ENCODE measurements around the gene PHLPP2. TPM values are rescaled to one million over a fixed set of nuclear protein-coding genes. Genes with fewer than 3 reads are reported as not detected.

Gene PHLPP2
- total RNA-seq, 1 experiment from 2014 or later = 13.1 TPM

GRCh38 chr16:71708696-71709095, 15.8 kb downstream of the PHLPP2 start:
- no peak for ATAC-seq
- TF ChIP-seq CTCF (IDR thresholded peaks at IDR 0.05) (no peak), TCF7L2 (IDR thresholded peaks at IDR 0.05; ENCODE audit: low read depth, low read length) (no peak), SIN3A (IDR thresholded peaks at IDR 0.05; ENCODE audit: borderline replicate concordance, insufficient read depth, low read depth, low read length) (no peak), POLR2AphosphoS5 (IDR thresholded peaks at IDR 0.05; ENCODE audit: low read depth, low read length) (no peak)
- TF ChIP-seq, protein P1, sequence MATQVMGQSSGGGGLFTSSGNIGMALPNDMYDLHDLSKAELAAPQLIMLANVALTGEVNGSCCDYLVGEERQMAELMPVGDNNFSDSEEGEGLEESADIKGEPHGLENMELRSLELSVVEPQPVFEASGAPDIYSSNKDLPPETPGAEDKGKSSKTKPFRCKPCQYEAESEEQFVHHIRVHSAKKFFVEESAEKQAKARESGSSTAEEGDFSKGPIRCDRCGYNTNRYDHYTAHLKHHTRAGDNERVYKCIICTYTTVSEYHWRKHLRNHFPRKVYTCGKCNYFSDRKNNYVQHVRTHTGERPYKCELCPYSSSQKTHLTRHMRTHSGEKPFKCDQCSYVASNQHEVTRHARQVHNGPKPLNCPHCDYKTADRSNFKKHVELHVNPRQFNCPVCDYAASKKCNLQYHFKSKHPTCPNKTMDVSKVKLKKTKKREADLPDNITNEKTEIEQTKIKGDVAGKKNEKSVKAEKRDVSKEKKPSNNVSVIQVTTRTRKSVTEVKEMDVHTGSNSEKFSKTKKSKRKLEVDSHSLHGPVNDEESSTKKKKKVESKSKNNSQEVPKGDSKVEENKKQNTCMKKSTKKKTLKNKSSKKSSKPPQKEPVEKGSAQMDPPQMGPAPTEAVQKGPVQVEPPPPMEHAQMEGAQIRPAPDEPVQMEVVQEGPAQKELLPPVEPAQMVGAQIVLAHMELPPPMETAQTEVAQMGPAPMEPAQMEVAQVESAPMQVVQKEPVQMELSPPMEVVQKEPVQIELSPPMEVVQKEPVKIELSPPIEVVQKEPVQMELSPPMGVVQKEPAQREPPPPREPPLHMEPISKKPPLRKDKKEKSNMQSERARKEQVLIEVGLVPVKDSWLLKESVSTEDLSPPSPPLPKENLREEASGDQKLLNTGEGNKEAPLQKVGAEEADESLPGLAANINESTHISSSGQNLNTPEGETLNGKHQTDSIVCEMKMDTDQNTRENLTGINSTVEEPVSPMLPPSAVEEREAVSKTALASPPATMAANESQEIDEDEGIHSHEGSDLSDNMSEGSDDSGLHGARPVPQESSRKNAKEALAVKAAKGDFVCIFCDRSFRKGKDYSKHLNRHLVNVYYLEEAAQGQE (IDR thresholded peaks at IDR 0.05; ENCODE audit: insufficient read depth in 1 of 2, low read depth in 2 of 2, low read length in 1 of 2) = no peak
- Histone ChIP-seq H3K9me3 (ENCODE audit: control insufficient read depth, insufficient read depth, low read depth, low read length) (no peaks in the 10 kb centered on the region), H3K27ac (ENCODE audit: low read length) (no peak overlapping the region), H3K4me1 (ENCODE audit: control insufficient read depth, insufficient read depth, low read length) (peaks cover 25% of the 10 kb centered on the region), H3K4me3 (ENCODE audit: low read depth in 2 of 2, low read length in 2 of 2) (no peak overlapping the region), H3K36me3 (ENCODE audit: control insufficient read depth, insufficient read depth, low read length) (peaks cover 4% of the 10 kb centered on the region; the same call in 1 of the 2 replicates), H3K27me3 (ENCODE audit: control insufficient read depth, insufficient read depth, low read length) (no peaks in the 10 kb centered on the region)
- ChIA-PET CTCF (no interaction called here), POLR2A (no interaction called here)
- DNase-seq (ENCODE audit: low read depth, low spot score) = no peak
- intact Hi-C loops (cut with micrococcal nuclease; ENCODE audit: unreplicated experiment) (no loop called here), in situ Hi-C loops (cut with HindIII; ENCODE audit: low pct_unique_long_range_greater_than_20kb, low sequenced_read_pairs) (no loop called here)
- BruUV-seq (replicated peaks) = no TSS peak

DNA sequence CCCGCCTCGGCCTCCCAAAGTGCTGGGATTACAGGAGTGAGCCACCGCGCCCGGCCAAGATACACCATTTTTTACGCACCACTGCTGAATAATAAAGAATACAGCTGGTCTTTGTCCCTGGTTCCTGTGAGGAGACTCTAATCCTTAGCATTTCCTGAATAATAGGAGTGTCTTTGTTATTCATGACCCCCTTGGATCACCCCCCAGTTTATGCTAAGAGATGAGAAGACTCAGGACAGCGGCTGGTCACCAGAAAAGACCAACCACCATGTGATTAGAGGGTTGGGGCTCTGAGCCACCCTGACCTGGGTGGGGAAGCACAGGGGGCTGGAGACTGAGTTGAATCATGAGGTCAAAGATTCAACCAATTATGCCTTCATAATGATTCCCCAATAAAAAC, 17.3 kb downstream of the PHLPP2 start:
- no peak overlapping the region for H3K27ac ChIP-seq (ENCODE audit: low read length)
- POLR2A ChIA-PET = no interaction called here

More for the DNA sequence above, 17.3 kb downstream of the PHLPP2 start:
- ATAC-seq (no peak), DNase-seq (ENCODE audit: low read depth, low spot score) (no peak)
- in situ Hi-C loops (cut with HindIII; ENCODE audit: low pct_unique_long_range_greater_than_20kb, low sequenced_read_pairs) = no loop called here
- Histone ChIP-seq H3K27me3 (ENCODE audit: control insufficient read depth, insufficient read depth, low read length) (no peaks in the 10 kb centered on the region), H3K9me3 (ENCODE audit: control insufficient read depth, insufficient read depth, low read depth, low read length) (no peaks in the 10 kb centered on the region), H3K4me1 (ENCODE audit: control insufficient read depth, insufficient read depth, low read length) (peaks cover 23% of the 10 kb centered on the region), H3K36me3 (ENCODE audit: control insufficient read depth, insufficient read depth, low read length) (no peaks in the 10 kb centered on the region; the same call in 1 of the 2 replicates), H3K4me3 (ENCODE audit: low read depth in 2 of 2, low read length in 2 of 2) (no peak overlapping the region)
- BruUV-seq (replicated peaks) = no TSS peak
- intact Hi-C loops (cut with micrococcal nuclease; ENCODE audit: unreplicated experiment) = no loop called here
- CTCF ChIA-PET = interaction anchor here (0.7 kb wide), 1 partner anchor 88 kb away, joined by 5 read pairs; no protein-coding TSS in a partner anchor
- TF ChIP-seq POLR2AphosphoS5 (IDR thresholded peaks at IDR 0.05; ENCODE audit: low read depth, low read length) (no peak), TCF7L2 (IDR thresholded peaks at IDR 0.05; ENCODE audit: low read depth, low read length) (no peak), SIN3A (IDR thresholded peaks at IDR 0.05; ENCODE audit: borderline replicate concordance, insufficient read depth, low read depth, low read length) (no peak), CTCF (IDR thresholded peaks at IDR 0.05) (no peak)
- TF ChIP-seq, protein P1 (IDR thresholded peaks at IDR 0.05; ENCODE audit: insufficient read depth in 1 of 2, low read depth in 2 of 2, low read length in 1 of 2) = no peak

All from Panc1 (cell line).